Pericardium fibroblast (primary cell): Measurements from ENCODE around the gene MAML3. TPM values are rescaled to one million over a fixed set of nuclear protein-coding genes. Genes with fewer than 3 reads are reported as not detected.

Source experiments
- total RNA-seq: library from RNA; depleted of rRNA; stranded (reverse); fragments of >200 nt; gene quantifications from 2 replicates; pipeline ENCODE4 v1.2.3, GENCODE V29; 2015

Gene MAML3
- total RNA-seq: 3.0 and 3.2 TPM in 2 replicates

DNA sequence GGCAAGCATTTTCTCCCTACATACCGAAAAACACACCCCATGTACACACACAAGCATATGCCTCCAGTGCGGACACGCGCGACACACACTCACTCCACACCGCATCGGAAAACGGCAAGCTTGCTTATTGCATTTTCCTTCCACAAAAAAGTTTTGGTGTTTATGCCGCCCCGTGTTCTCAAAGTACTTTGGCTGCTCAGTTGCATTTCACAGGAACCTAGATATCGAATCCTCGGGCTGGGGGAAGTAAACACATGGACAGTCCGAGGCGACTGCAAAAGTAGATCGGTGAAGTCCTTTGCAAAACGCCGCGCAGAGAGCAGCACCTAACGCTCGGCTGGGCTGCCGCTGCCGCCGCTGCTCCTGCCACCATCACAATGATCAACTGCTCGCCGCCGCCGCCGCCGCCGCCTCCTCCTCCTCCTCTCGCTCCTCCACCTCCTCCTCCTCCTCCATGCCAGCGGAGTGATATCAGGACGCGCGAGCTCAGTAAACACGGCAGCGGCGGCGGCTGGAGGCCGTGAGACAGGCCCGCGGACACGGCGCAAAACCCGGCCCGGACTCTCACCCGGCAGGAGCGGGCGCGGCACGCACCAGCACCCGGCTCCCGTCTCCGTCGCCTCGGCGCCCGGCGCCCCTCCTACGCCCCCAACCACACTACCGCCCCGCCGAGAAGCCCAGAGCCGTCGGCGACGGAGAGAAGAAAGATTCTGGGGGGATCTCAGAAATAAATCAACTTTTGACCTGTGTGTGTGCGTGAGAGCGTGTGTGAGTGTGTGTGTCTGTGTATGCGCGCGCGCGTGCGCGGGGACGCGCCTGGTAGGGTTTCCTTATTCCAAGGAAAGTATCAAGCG lies at the start of gene MAML3:
Gene MAML3 (minus strand): TSS at position 467 of the 854 bp plus-strand sequence. CDS start 857 bp downstream, outside the sequence.

Other genes starting within 250 kb of the MAML3 start
- gene SCOC, start 219.5 kb upstream of the MAML3 start, total RNA-seq: 36.4 and 42.0 TPM in 2 replicates